ENCODE data around the gene PTGFRN. TPM values are rescaled to one million over a fixed set of nuclear protein-coding genes. Genes with fewer than 3 reads are reported as not detected.

PTGFRN gene
- total and polyA plus RNA-seq, 2 experiments from 2014 or later, result 17.4 to 32.7 TPM

DNA sequence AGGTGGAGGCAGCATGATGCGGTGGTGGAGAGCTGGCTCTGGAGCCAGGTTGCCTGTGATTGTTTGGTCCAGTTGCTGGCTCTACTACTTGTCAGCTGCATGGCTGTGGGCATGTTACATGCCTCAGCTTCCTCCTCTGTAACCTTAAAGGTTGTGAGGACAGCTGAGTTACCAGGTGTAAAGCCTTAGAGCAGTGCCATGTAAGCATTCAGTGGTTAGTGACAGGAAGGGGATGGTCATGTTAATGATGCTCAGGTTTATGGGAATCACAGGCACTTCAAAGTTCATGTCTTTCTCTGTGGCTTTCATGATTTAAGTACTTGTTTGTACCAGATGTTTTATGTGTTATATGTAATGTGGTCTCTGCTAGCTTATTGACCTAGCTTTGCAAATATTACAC is 32.6 kb downstream of the PTGFRN start (continued):
- TF ChIP-seq CTCF (conservative IDR thresholded peaks at IDR 0.05; ENCODE audit: low read depth in 2 of 2), result no peak
- TF ChIP-seq EZH2 (IDR thresholded peaks at IDR 0.05; ENCODE audit: low read depth, unreplicated experiment), result no peak
- no peak for TF ChIP-seq NANOG (IDR thresholded peaks at IDR 0.05; ENCODE audit: borderline replicate concordance)
- no peak for TF ChIP-seq ZNF331 (CRISPR knock-in tag; IDR thresholded peaks at IDR 0.05; ENCODE audit: low read depth)
- TF ChIP-seq POLR2AphosphoS5 (IDR thresholded peaks at IDR 0.05; ENCODE audit: low read depth), result no peak
- no peak for TF ChIP-seq ZNF114 (CRISPR knock-in tag; IDR thresholded peaks at IDR 0.05)
- no peak for TF ChIP-seq JUNB (IDR thresholded peaks at IDR 0.05; ENCODE audit: unreplicated experiment)
- TF ChIP-seq CREB1 (CRISPR knock-in tag; IDR thresholded peaks at IDR 0.05; ENCODE audit: low read depth), result no peak

DNA sequence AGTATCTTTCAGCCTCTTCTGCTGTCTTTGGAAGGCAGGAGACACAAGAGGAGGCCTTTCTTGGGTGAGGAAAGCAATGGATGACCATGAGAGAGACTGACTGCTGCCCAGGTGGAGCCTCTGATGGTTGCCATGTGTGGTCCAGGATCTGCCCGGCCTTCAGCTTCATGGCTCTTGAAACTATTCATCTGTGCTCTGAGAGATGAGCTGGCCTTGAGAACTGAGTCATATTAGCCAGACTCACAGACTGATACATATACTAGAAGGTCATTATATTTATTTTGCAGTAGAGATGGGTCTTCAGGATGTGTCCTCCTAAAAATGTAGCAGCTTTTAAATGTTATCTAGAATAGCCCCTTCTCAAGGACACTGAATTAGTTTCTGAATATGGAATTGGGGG is 33.7 kb downstream of the PTGFRN start:
- Mint-ChIP-seq H3K9me3 (no peaks in the 10 kb centered on the region), H3K4me1 (peaks cover 19% of the 10 kb centered on the region), H3K4me3 (no peak overlapping the region), H3K36me3 (ENCODE audit: low read depth) (peaks cover 26% of the 10 kb centered on the region; the same call in 2 of the 3 replicates), H3K27ac (no peak overlapping the region), H3K27me3 (ENCODE audit: insufficient read depth, low read depth, poor library complexity) (peaks cover 2% of the 10 kb centered on the region)
- DNase-seq (ENCODE audit: low spot score) (no peak), ATAC-seq (no peak)
- Histone ChIP-seq H3K27ac (ENCODE audit: low read depth) (no peak overlapping the region), H4K20me1 (replicated peaks; ENCODE audit: insufficient read depth) (no peaks in the 10 kb centered on the region; the same call in none of the 2 replicates), H2AFZ (no peak overlapping the region), H3K27me3 (ENCODE audit: insufficient read depth) (no peaks in the 10 kb centered on the region), H3K4me3 (no peak overlapping the region), H3K9me2 (ENCODE audit: insufficient read depth) (no peaks in the 10 kb centered on the region), H3K79me2 (replicated peaks; ENCODE audit: insufficient read depth) (peaks cover 13% of the 10 kb centered on the region), H3K4me2 (no peak overlapping the region), H3K36me3 (ENCODE audit: insufficient read depth) (no peaks in the 10 kb centered on the region; the same call in 1 of the 2 replicates), H3F3A (replicated peaks; ENCODE audit: low read depth) (no peaks in the 10 kb centered on the region), H3K4me1 (ENCODE audit: insufficient read depth) (peaks cover 17% of the 10 kb centered on the region)
- TF ChIP-seq STAT1 (IDR thresholded peaks at IDR 0.05; ENCODE audit: unreplicated experiment), result no peak
- no peak for TF ChIP-seq ZNF114 (CRISPR knock-in tag; IDR thresholded peaks at IDR 0.05)
- no peak for TF ChIP-seq ZNF462 (CRISPR knock-in tag; IDR thresholded peaks at IDR 0.05)
- no peak for TF ChIP-seq CTCF (conservative IDR thresholded peaks at IDR 0.05; ENCODE audit: low read depth in 2 of 2)
- TF ChIP-seq CREB1 (CRISPR knock-in tag; IDR thresholded peaks at IDR 0.05; ENCODE audit: low read depth), result no peak
- TF ChIP-seq NANOG (IDR thresholded peaks at IDR 0.05; ENCODE audit: borderline replicate concordance), result no peak
- TF ChIP-seq EZH2phosphoT487 (IDR thresholded peaks at IDR 0.05; ENCODE audit: unreplicated experiment), result no peak
- TF ChIP-seq EZH2 (IDR thresholded peaks at IDR 0.05; ENCODE audit: low read depth, unreplicated experiment), result no peak
- TF ChIP-seq JUNB (IDR thresholded peaks at IDR 0.05; ENCODE audit: unreplicated experiment), result no peak
- no peak for TF ChIP-seq ZNF331 (CRISPR knock-in tag; IDR thresholded peaks at IDR 0.05; ENCODE audit: low read depth)
- TF ChIP-seq, protein P1, sequence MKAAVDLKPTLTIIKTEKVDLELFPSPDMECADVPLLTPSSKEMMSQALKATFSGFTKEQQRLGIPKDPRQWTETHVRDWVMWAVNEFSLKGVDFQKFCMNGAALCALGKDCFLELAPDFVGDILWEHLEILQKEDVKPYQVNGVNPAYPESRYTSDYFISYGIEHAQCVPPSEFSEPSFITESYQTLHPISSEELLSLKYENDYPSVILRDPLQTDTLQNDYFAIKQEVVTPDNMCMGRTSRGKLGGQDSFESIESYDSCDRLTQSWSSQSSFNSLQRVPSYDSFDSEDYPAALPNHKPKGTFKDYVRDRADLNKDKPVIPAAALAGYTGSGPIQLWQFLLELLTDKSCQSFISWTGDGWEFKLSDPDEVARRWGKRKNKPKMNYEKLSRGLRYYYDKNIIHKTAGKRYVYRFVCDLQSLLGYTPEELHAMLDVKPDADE (IDR thresholded peaks at IDR 0.05), result no peak
- no peak for TF ChIP-seq POLR2AphosphoS5 (IDR thresholded peaks at IDR 0.05; ENCODE audit: low read depth)
